Tibial artery (tissue), 4 donors: ENCODE measurements around the gene CNN3.

Experiments
- DNase-seq, 2 donors: peaks; one replicate each; pipeline ENCODE4 v3.0.0-alpha.2; 2019
- H3K27ac ChIP-seq, 2 donors: fragments of 200-600 bp; sonication (generic) in 1 of 2; 1 replicate in 1 of 2; 2 replicates in 1 of 2; pipeline ENCODE4 v1.5.1; 2018 to 2019; ENCODE audit warnings: mild to moderate bottlenecking in 1 of 2
- H3K27me3 ChIP-seq, 2 donors: fragments of 200-600 bp; sonication (generic) in 1 of 2; one replicate each; pipeline versions ENCODE4 v1.5.1 to v1.6.0; 2016 to 2019
- H3K36me3 ChIP-seq, 3 donors: fragments of 200-600 bp; sonication (generic) in 2 of 3; one replicate each; pipeline ENCODE4 v1.5.1; 2016 to 2019; ENCODE audit warnings: mild to moderate bottlenecking in 2 of 3
- H3K4me1 ChIP-seq, 4 donors: fragments of 200-600 bp; sonication (generic) in 2 of 4; 1 replicate in 3 of 4; 2 replicates in 1 of 4; pipeline ENCODE4 v1.5.1; 2016 to 2019
- H3K4me3 ChIP-seq, 2 donors: fragments of 200-600 bp; sonication (generic) in 1 of 2; 1 replicate in 1 of 2; 2 replicates in 1 of 2; pipeline ENCODE4 v1.5.1; 2018 to 2019; ENCODE audit warnings: mild to moderate bottlenecking in 2 of 2
- H3K9me3 ChIP-seq, 3 donors: fragments of 200-600 bp; sonication (generic) in 1 of 3; one replicate each; pipeline ENCODE4 v1.5.1; 2016 to 2019
- intact Hi-C: fragments of 100-400 bp; cut with DNase I; formaldehyde crosslinking; loops from one replicate; pipeline ENCODE4 v1.15.0; 2023; ENCODE audit warnings: low total_unique reads
- TF ChIP-seq, protein P1 (sequence below), 2 experiments: fragments of 200-600 bp in 1 of 2; fragments of 450-650 bp in 1 of 2; IDR thresholded peaks; one replicate each; pipeline ENCODE4 v1.5.1; 2017 to 2019; ENCODE audit warnings: antibody characterized with exemption in 2 of 2, mild to moderate bottlenecking in 1 of 2, moderate library complexity in 1 of 2

The CNN3 gene

DNA sequence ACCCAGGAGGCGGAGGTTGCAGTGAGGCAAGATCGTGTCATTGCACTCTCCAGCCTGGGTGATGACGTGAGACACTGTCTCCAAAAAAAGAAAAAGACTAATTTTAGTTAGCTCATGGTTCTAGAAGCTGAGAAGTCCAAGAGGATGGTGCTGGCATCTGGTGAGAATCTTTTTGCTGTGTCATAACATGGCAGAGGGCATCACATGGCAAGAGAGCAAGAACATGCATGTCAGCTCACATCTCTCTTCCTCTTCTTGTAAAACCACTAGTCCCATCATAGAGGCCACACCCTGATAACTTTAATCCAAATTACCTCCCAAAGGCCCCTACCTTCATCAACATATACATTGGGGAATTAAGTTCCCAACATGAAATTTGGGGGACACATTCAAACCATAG, 13.8 kb upstream of the CNN3 start:
- TF ChIP-seq, protein P1, sequence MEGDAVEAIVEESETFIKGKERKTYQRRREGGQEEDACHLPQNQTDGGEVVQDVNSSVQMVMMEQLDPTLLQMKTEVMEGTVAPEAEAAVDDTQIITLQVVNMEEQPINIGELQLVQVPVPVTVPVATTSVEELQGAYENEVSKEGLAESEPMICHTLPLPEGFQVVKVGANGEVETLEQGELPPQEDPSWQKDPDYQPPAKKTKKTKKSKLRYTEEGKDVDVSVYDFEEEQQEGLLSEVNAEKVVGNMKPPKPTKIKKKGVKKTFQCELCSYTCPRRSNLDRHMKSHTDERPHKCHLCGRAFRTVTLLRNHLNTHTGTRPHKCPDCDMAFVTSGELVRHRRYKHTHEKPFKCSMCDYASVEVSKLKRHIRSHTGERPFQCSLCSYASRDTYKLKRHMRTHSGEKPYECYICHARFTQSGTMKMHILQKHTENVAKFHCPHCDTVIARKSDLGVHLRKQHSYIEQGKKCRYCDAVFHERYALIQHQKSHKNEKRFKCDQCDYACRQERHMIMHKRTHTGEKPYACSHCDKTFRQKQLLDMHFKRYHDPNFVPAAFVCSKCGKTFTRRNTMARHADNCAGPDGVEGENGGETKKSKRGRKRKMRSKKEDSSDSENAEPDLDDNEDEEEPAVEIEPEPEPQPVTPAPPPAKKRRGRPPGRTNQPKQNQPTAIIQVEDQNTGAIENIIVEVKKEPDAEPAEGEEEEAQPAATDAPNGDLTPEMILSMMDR (IDR thresholded peaks at IDR 0.05): no peak
- H3K4me3 ChIP-seq: no peak overlapping the region
- no peaks in the 10 kb centered on the region for H3K27me3 ChIP-seq
- no peaks in the 10 kb centered on the region for H3K9me3 ChIP-seq
- intact Hi-C loops: no loop called here
- H3K27ac ChIP-seq: no peak overlapping the region
- H3K4me1 ChIP-seq: peaks cover 0 to 35% (median 5%) of the 10 kb centered on the region in 4 donors
- H3K36me3 ChIP-seq: no peaks in the 10 kb centered on the region
- no peak for DNase-seq

DNA sequence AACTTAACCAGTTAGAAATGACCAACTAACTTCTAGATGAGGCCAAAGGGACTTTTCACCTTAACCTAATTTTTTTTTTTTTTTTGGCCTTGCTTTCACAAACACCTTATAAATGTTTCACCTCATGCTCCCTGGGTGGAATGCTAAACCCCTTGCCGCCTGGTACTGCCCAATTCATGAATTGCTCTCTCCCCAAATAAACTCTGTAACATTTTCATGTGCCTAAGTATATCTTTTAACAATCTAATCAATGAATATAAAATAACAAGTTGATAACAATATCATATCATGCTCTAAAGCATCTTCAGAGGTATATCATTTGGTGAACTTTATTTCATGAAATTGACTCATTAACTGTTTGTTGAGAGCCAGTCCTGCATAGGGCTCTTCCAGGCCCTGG, 10.9 kb upstream of the CNN3 start:
- Histone ChIP-seq H3K27ac (no peak overlapping the region), H3K36me3 (peaks cover 0 to 9% (median 9%) of the 10 kb centered on the region in 3 donors), H3K4me1 (peaks cover 0 to 38% (median 5%) of the 10 kb centered on the region in 4 donors), H3K27me3 (no peaks in the 10 kb centered on the region), H3K9me3 (no peaks in the 10 kb centered on the region), H3K4me3 (no peak overlapping the region)
- no peak for DNase-seq
- TF ChIP-seq, protein P1 (IDR thresholded peaks at IDR 0.05): no peak
- intact Hi-C loops: no loop called here

DNA sequence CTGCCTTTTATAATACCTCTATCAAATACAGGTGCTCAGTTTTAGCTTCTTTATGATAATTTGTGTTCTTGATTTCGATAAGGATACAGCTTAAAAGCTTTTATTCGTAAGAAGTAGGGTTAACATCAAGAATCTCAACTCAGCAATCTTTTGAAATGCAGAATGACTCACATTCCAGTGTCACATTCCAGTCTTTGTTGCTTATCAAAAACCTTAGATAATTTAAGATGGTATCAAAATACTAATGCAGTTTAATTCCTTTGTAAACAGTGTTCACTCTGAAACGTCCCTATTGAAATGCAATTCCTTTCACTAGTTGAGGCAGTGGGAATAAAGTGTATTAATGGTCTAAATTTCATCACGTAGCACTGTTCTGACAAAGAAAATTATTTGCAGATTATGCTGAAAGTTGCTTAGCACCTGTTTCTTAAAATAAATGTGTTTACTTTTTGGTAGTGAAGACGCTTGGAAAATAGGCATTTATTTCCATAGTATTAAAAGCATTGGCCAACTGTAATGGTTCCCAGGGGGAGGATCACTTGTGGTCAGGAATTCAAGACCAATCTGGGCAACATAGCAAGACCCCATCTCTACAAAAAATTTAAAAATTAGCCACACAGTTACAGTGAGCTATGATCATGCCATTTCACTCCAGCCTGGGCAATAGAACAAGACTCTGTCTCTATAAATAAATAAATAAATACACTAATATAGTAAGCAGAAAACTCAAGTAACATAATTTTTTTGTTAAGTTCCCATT, 10.1 kb upstream of the CNN3 start:
- H3K27ac ChIP-seq: peak overlapping the region; percentile 57 to 58
- intact Hi-C loops: no loop called here

DNA sequence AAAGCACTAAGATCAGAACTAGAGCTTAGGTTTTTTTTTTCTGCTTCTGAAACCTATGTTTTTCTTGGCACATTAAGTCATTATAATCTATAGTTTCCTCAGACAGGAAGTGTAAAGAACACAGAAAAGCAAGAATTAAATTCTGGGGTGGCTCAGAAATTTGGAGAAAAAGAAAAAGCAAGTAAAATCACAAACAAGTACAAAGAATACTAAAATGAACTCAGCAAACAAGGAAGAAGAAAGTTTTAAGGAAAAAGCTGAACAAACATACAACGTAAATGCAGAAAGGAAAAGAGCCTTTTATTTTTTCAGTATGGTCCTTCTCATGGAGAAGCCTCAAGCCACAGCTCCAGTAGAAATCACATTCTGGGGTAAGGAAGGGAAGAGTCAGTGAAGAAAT, 8.6 kb upstream of the CNN3 start:
- H3K4me1 ChIP-seq: peaks cover 0 to 41% (median 5%) of the 10 kb centered on the region in 4 donors
- no peaks in the 10 kb centered on the region for H3K9me3 ChIP-seq
- H3K27ac ChIP-seq: peak overlapping the region in 1 of 2 donors; percentile 58
- H3K36me3 ChIP-seq: peaks cover 0 to 22% (median 14%) of the 10 kb centered on the region in 3 donors
- intact Hi-C loops: no loop called here
- TF ChIP-seq, protein P1 (IDR thresholded peaks at IDR 0.05): no peak
- H3K4me3 ChIP-seq: no peak overlapping the region
- no peaks in the 10 kb centered on the region for H3K27me3 ChIP-seq
- DNase-seq: no peak

More for the DNA sequence above, 10.1 kb upstream of the CNN3 start:
- no peak for DNase-seq
- Histone ChIP-seq H3K4me1 (peaks cover 0 to 38% (median 5%) of the 10 kb centered on the region in 4 donors), H3K4me3 (no peak overlapping the region), H3K9me3 (no peaks in the 10 kb centered on the region), H3K36me3 (peaks cover 0 to 16% (median 14%) of the 10 kb centered on the region in 3 donors), H3K27me3 (no peaks in the 10 kb centered on the region)
- TF ChIP-seq, protein P1 (IDR thresholded peaks at IDR 0.05): no peak

DNA sequence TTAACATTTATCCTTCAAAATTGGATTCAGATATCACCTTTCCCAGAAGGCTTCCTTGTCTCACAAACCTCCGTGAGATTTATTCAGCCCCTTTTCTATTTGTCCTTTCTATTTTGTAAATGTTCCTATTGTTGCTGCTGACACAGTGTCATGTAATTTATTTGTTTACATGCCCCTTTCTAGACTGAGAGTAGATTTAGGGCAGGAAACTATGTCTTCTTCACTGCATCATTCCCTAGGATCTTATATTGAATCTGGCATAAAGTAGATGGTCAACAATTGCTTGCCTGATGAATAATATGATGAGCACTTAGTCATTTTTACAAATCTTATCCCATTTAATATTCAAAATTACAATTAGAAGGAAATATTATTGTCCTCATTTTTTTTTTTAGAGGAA, 8.1 kb upstream of the CNN3 start:
- intact Hi-C loops: no loop called here

More for the DNA sequence above, 8.1 kb upstream of the CNN3 start:
- no peak for DNase-seq
- no peak overlapping the region for H3K27ac ChIP-seq
- peaks cover 0 to 45% (median 10%) of the 10 kb centered on the region in 4 donors for H3K4me1 ChIP-seq
- no peaks in the 10 kb centered on the region for H3K27me3 ChIP-seq
- H3K36me3 ChIP-seq: peaks cover 0 to 22% (median 14%) of the 10 kb centered on the region in 3 donors
- no peaks in the 10 kb centered on the region for H3K9me3 ChIP-seq
- no peak overlapping the region for H3K4me3 ChIP-seq
- TF ChIP-seq, protein P1 (IDR thresholded peaks at IDR 0.05): no peak
